ENCODE data around the gene TMUB2. TPM values are rescaled to one million over a fixed set of nuclear protein-coding genes. Genes with fewer than 3 reads are reported as not detected.
A peak's percentile ranks its signal among the peaks of the same experiment; 100 is the strongest.

The TMUB2 gene
- total and polyA plus RNA-seq, 9 of the 15 experiments (the other 6 are each of a cell fraction or from before 2014, with no cell fraction given), result 4.1 to 29.8 (median 16.3) TPM

DNA sequence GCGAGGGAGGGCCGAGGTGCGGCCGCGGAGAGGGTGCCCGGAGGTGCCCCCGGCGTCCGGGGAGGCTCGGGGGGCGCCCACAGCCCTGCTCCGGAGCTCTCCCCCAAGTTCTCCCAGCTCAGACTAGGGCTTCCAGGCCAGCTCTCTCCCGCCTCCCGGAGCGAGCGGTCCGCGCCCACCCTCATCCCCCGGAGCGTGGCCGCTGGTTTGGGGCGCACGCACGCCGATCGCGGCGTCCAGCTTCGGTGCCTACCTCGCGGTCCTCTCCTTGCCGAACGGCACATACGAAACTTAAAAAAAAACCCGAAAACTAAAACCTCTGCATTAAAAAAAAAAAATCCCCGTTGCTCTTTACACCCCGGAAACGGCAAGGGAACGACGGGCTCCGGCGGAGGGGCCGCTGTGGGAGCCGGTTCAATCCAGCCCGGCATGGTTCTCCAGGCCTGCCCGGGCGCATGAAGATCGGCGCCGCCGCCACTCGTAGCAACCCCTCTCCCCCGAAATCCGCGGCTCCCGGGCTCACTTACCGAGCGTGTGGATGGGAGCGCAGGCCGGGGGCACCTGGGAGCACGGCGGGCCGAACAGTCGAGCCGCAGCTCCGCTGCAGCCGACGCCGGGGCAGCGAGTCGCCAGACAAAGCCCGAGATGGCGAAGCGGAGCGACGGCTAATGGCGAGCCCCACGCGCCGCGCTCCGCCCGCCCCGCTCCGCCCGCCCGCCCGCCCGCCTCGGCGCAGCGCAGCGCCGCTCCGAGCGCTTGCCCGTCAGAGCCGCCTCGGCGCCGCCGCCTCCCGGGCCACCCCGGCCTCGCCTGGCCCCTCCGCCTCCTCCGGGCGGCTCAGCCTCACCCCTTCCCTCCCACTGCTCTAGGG is 33.7 kb downstream of the TMUB2 start (continued):
- TF ChIP-seq, protein P1, sequence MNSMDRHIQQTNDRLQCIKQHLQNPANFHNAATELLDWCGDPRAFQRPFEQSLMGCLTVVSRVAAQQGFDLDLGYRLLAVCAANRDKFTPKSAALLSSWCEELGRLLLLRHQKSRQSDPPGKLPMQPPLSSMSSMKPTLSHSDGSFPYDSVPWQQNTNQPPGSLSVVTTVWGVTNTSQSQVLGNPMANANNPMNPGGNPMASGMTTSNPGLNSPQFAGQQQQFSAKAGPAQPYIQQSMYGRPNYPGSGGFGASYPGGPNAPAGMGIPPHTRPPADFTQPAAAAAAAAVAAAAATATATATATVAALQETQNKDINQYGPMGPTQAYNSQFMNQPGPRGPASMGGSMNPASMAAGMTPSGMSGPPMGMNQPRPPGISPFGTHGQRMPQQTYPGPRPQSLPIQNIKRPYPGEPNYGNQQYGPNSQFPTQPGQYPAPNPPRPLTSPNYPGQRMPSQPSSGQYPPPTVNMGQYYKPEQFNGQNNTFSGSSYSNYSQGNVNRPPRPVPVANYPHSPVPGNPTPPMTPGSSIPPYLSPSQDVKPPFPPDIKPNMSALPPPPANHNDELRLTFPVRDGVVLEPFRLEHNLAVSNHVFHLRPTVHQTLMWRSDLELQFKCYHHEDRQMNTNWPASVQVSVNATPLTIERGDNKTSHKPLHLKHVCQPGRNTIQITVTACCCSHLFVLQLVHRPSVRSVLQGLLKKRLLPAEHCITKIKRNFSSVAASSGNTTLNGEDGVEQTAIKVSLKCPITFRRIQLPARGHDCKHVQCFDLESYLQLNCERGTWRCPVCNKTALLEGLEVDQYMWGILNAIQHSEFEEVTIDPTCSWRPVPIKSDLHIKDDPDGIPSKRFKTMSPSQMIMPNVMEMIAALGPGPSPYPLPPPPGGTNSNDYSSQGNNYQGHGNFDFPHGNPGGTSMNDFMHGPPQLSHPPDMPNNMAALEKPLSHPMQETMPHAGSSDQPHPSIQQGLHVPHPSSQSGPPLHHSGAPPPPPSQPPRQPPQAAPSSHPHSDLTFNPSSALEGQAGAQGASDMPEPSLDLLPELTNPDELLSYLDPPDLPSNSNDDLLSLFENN (IDR thresholded peaks at IDR 0.05; ENCODE audit: low read depth in 2 of 2, low read length in 2 of 2), result no peak
- TF ChIP-seq, protein P2, sequence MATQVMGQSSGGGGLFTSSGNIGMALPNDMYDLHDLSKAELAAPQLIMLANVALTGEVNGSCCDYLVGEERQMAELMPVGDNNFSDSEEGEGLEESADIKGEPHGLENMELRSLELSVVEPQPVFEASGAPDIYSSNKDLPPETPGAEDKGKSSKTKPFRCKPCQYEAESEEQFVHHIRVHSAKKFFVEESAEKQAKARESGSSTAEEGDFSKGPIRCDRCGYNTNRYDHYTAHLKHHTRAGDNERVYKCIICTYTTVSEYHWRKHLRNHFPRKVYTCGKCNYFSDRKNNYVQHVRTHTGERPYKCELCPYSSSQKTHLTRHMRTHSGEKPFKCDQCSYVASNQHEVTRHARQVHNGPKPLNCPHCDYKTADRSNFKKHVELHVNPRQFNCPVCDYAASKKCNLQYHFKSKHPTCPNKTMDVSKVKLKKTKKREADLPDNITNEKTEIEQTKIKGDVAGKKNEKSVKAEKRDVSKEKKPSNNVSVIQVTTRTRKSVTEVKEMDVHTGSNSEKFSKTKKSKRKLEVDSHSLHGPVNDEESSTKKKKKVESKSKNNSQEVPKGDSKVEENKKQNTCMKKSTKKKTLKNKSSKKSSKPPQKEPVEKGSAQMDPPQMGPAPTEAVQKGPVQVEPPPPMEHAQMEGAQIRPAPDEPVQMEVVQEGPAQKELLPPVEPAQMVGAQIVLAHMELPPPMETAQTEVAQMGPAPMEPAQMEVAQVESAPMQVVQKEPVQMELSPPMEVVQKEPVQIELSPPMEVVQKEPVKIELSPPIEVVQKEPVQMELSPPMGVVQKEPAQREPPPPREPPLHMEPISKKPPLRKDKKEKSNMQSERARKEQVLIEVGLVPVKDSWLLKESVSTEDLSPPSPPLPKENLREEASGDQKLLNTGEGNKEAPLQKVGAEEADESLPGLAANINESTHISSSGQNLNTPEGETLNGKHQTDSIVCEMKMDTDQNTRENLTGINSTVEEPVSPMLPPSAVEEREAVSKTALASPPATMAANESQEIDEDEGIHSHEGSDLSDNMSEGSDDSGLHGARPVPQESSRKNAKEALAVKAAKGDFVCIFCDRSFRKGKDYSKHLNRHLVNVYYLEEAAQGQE (IDR thresholded peaks at IDR 0.05; ENCODE audit: borderline replicate concordance), result peak; percentile 91
- TF ChIP-seq, protein P2 (CRISPR knock-in tag; IDR thresholded peaks at IDR 0.05; ENCODE audit: low read depth), result no peak
- TF ChIP-seq SREBF2 (CRISPR knock-in tag; IDR thresholded peaks at IDR 0.05) (no peak), NFIC (IDR thresholded peaks at IDR 0.05) (no peak), ZNF707 (CRISPR knock-in tag; conservative IDR thresholded peaks at IDR 0.05) (no peak), TFAM (CRISPR knock-in tag; conservative IDR thresholded peaks at IDR 0.05) (no peak), NR3C1 (CRISPR knock-in tag; IDR thresholded peaks at IDR 0.05) (no peak), HDAC2 (IDR thresholded peaks at IDR 0.05) (no peak), FUS (optimal IDR thresholded peaks at IDR 0.05; ENCODE audit: low read depth, low read length) (no peak), ZNF134 (CRISPR knock-in tag; conservative IDR thresholded peaks at IDR 0.05) (no peak), ESRRA (IDR thresholded peaks at IDR 0.05; ENCODE audit: borderline replicate concordance, low read depth) (no peak)
- TF ChIP-seq, protein P3, sequence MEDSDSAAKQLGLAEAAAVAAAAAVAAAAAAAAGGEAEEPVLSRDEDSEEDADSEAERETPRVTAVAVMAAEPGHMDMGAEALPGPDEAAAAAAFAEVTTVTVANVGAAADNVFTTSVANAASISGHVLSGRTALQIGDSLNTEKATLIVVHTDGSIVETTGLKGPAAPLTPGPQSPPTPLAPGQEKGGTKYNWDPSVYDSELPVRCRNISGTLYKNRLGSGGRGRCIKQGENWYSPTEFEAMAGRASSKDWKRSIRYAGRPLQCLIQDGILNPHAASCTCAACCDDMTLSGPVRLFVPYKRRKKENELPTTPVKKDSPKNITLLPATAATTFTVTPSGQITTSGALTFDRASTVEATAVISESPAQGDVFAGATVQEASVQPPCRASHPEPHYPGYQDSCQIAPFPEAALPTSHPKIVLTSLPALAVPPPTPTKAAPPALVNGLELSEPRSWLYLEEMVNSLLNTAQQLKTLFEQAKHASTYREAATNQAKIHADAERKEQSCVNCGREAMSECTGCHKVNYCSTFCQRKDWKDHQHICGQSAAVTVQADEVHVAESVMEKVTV (CRISPR knock-in tag; IDR thresholded peaks at IDR 0.05), result no peak
- TF ChIP-seq, protein P4, sequence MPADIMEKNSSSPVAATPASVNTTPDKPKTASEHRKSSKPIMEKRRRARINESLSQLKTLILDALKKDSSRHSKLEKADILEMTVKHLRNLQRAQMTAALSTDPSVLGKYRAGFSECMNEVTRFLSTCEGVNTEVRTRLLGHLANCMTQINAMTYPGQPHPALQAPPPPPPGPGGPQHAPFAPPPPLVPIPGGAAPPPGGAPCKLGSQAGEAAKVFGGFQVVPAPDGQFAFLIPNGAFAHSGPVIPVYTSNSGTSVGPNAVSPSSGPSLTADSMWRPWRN (IDR thresholded peaks at IDR 0.05; ENCODE audit: low read depth), result no peak

Data from K562 (cell line).